ENCODE measurements around the gene PHLPP1. TPM values are rescaled to one million over a fixed set of nuclear protein-coding genes. Genes with fewer than 3 reads are reported as not detected.

The PHLPP1 gene
- total and polyA plus RNA-seq, 2 of the 13 experiments (the other 11 are each of a cell fraction or from before 2014, with no cell fraction given) = 9.8 to 18.5 TPM

- TF ChIP-seq ZNF616 (CRISPR knock-in tag; IDR thresholded peaks at IDR 0.05; ENCODE audit: low read depth) (no peak), FOXO4 (CRISPR knock-in tag; conservative IDR thresholded peaks at IDR 0.05) (no peak), HOMEZ (CRISPR knock-in tag; IDR thresholded peaks at IDR 0.05; ENCODE audit: low read depth) (0 out of 2 replicates have a peak, but pooled peaks have one; percentile 14), ELF3 (CRISPR knock-in tag; IDR thresholded peaks at IDR 0.05) (peak; percentile 79), THAP7 (CRISPR knock-in tag; IDR thresholded peaks at IDR 0.05) (no peak), EP300 (IDR thresholded peaks at IDR 0.05; ENCODE audit: low read depth in 2 of 2, low read length in 2 of 2) (no peak), EP300 (CRISPR knock-in tag; IDR thresholded peaks at IDR 0.05; ENCODE audit: borderline replicate concordance) (0 out of 2 replicates have a peak, but pooled peaks have one; percentile 23), ZMYM2 (CRISPR knock-in tag; IDR thresholded peaks at IDR 0.05) (no peak), ZNF777 (CRISPR knock-in tag; IDR thresholded peaks at IDR 0.05) (no peak), ARNTL (CRISPR knock-in tag; IDR thresholded peaks at IDR 0.05) (0 out of 2 replicates have a peak, but pooled peaks have one; percentile 13), KDM5B (CRISPR knock-in tag; IDR thresholded peaks at IDR 0.05; ENCODE audit: borderline replicate concordance) (0 out of 2 replicates have a peak, but pooled peaks have one; percentile 10), ZNF703 (CRISPR knock-in tag; IDR thresholded peaks at IDR 0.05; ENCODE audit: borderline replicate concordance) (no peak), TFDP2 (CRISPR knock-in tag; IDR thresholded peaks at IDR 0.05) (0 out of 2 replicates have a peak, but pooled peaks have one; percentile 23), BRCA1 (CRISPR knock-in tag; IDR thresholded peaks at IDR 0.05) (no peak), CEBPG (CRISPR knock-in tag; IDR thresholded peaks at IDR 0.05) (peak; percentile 76), ZNF678 (CRISPR knock-in tag; IDR thresholded peaks at IDR 0.05) (no peak), SAP130 (CRISPR knock-in tag; IDR thresholded peaks at IDR 0.05; ENCODE audit: low read depth) (peak; percentile 78), ZNF510 (CRISPR knock-in tag; IDR thresholded peaks at IDR 0.05; ENCODE audit: low read depth) (0 out of 2 replicates have a peak, but pooled peaks have one; percentile 34), USF2 (IDR thresholded peaks at IDR 0.05; ENCODE audit: low read depth, low read length) (0 out of 2 replicates have a peak, but pooled peaks have one; percentile 12), USF2 (CRISPR knock-in tag; IDR thresholded peaks at IDR 0.05; ENCODE audit: borderline replicate concordance) (no peak), ARNT2 (CRISPR knock-in tag; IDR thresholded peaks at IDR 0.05; ENCODE audit: low read depth) (no peak), MBD4 (IDR thresholded peaks at IDR 0.05; ENCODE audit: borderline replicate concordance, low read length) (0 out of 2 replicates have a peak, but pooled peaks have one; percentile 40), ZEB1 (IDR thresholded peaks at IDR 0.05; ENCODE audit: insufficient replicate concordance, low read depth) (peak; percentile 63)
Observed at GRCh38 chr18:62717169-62717924, 2.0 kb downstream of the PHLPP1 start (continued).
